Epithelial cell of esophagus (primary cell): ENCODE results near the gene CHST8.
"Not testable (repeated sequence)": the region's sequence is repeated elsewhere in the genome, so short reads cannot be mapped to it uniquely, and the experiment has no call there.

Source experiments
- DNase-seq: peaks from one replicate; pipeline ENCODE4 v3.0.0; 2010; ENCODE audit warnings: low read depth
- H3K4me3 ChIP-seq: 2 replicates; pipeline ENCODE4 v1.5.1; 2011; ENCODE audit warnings: mild to moderate bottlenecking, low read length, control low read depth
- TF ChIP-seq, protein P1 (sequence below): IDR thresholded peaks from 2 replicates; pipeline ENCODE4 v1.5.1; 2011; ENCODE audit warnings: low read depth, mild to moderate bottlenecking, low read length, control low read depth, inconsistent platforms; ENCODE audit not compliant: insufficient read depth; ENCODE audit errors: missing control alignments

CHST8 gene

DNA sequence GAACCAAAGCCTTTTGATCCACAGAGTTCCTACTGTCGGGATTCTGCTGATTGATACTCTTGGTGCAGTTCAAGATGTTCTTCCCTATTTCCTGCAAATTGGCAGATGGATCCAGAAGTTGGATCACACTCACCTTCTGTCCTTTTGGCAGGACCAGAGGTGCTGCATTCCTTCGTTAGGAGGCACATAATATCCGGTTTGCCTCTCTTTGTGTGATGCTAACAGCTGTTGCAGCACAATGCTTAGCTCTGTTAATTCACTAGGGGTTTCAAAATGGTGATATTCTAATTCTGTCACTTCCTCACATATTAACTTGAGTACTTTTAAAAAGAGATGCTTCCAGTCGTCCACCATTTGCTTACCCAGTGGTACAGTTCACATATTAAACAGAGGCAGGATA, 15.2 kb upstream of the CHST8 start:
- DNase-seq = no peak
- H3K4me3 ChIP-seq = no peak overlapping the region
- TF ChIP-seq, protein P1, sequence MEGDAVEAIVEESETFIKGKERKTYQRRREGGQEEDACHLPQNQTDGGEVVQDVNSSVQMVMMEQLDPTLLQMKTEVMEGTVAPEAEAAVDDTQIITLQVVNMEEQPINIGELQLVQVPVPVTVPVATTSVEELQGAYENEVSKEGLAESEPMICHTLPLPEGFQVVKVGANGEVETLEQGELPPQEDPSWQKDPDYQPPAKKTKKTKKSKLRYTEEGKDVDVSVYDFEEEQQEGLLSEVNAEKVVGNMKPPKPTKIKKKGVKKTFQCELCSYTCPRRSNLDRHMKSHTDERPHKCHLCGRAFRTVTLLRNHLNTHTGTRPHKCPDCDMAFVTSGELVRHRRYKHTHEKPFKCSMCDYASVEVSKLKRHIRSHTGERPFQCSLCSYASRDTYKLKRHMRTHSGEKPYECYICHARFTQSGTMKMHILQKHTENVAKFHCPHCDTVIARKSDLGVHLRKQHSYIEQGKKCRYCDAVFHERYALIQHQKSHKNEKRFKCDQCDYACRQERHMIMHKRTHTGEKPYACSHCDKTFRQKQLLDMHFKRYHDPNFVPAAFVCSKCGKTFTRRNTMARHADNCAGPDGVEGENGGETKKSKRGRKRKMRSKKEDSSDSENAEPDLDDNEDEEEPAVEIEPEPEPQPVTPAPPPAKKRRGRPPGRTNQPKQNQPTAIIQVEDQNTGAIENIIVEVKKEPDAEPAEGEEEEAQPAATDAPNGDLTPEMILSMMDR = no peak

DNA sequence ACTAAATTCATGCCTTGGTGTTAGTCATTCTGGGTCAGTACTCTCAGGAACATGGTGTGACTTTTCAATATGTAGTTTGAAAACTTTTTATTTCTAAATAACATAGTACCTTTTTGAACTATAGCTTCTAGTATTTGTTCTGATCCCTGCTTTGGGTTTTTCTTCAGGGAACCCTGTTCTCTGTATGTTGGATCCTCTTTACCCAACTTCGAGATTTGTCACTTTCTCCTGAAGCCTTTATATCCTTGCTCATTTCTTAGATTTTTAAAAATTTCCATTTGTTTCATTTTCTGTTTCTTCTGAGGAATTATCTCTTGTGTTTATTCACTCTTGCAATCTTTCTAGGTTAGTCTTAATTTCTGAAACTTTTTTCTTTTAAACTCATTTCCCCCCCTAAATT, 12.4 kb upstream of the CHST8 start:
- no peak for DNase-seq
- TF ChIP-seq, protein P1 = no peak
- H3K4me3 ChIP-seq = no peak overlapping the region

DNA sequence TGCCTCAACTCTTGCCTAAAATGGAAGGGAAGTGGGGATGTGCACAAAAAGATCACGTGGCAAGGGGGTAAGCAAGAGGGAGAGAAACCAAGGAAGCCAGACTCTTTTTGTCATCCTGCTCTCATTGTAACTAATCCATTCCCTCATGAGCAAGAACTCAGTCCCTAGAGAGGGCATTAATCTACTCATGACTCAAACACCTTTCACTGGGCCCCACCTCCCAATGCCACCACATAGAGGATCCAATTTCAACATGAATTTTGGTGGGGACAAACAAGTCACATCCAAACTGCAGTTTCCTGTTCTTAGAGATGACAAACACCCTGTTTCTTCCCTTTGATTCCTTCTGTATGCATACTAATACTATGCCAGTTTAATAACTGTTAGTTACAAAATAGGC, 11.2 kb upstream of the CHST8 start:
- TF ChIP-seq, protein P1 = no peak
- no peak for DNase-seq
- H3K4me3 ChIP-seq = no peak overlapping the region

- H3K4me3 ChIP-seq = no peak overlapping the region
- DNase-seq = no peak
- TF ChIP-seq, protein P1 = no peak
These were observed 8.7 kb upstream of the CHST8 start for GRCh38 chr19:33612928-33613619.

GRCh38 chr19:33613620-33614000, 8.1 kb upstream of the CHST8 start:
- no peak for DNase-seq

GRCh38 chr19:33616346-33616745, 5.4 kb upstream of the CHST8 start:
- no peak overlapping the region for H3K4me3 ChIP-seq
- no peak for DNase-seq
- TF ChIP-seq, protein P1 = no peak

More at GRCh38 chr19:33613620-33614000, 8.1 kb upstream of the CHST8 start:
- TF ChIP-seq, protein P1 = no peak
- H3K4me3 ChIP-seq = no peak overlapping the region

DNA sequence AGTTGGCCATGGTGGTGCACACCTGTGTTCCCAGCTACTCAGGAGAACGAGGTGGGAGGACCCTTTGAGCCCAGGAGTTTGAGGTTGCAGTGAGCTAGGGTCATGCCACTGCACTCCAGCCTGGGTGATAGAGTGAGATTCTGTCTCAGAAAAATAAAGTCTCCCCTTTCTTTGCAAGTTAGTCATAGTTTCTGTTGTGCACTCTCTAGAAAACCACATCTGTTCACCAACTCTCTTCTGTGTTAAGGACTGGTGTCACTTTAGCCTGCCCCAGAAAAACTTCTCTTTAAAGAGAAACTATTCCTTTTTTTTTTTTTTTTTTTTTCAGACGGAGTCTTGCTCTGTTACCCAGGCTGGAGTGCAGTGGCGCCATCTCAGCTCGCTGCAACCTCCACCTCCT, 4.9 kb upstream of the CHST8 start:
- H3K4me3 ChIP-seq = no peak overlapping the region
- TF ChIP-seq, protein P1 = no peak
- no peak for DNase-seq

DNA sequence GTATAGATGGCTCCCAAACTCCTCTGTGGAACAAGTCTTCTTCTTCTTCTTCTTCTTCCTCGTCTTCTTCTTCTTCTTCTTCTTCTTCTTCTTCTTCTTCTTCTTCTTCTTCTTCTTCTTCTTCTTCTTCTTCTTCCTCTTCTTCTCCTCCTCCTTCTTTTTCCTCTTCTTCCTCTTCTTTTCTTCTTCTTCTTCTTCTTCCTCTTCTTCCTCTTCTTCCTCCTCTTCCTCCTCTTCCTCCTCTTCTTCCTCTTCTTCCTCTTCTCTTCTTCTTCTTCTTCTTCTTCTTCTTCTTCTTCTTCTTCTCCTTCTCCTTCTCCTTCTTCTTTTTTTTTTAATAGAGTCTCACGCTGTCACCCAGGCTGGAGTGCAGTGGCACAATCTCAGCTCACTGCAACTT, 3.4 kb upstream of the CHST8 start:
- not testable (repeated sequence) for H3K4me3 ChIP-seq, DNase-seq
